H1 (cell line): ENCODE data around the gene TMEM114. TPM values are rescaled to one million over a fixed set of nuclear protein-coding genes. Genes with fewer than 3 reads are reported as not detected.

Experiments
- CTCF ChIA-PET: fragments of 300-600 bp; sonication (Branson Sonifier 250); formaldehyde crosslinking; loops from one replicate; lab custom pipeline; 2021; ENCODE audit not compliant: partially characterized antibody; lab: Charles Lee
- POLR2A ChIA-PET: fragments of 300-600 bp; sonication (Branson Sonifier 250); formaldehyde crosslinking; loops from one replicate; lab custom pipeline; 2021; ENCODE audit warnings: inconsistent platforms; ENCODE audit not compliant: partially characterized antibody; lab: Charles Lee
- DNase-seq, 2 experiments: peaks; one replicate each; pipeline versions ENCODE4 v3.0.0 to v3.0.0-alpha.2; 2010 to 2022; ENCODE audit warnings: low spot score in 2 of 2, low read depth in 1 of 2, mixed read lengths in 1 of 2
- FAIRE-seq: peaks from 2 replicates; lab custom pipeline; 2011; peaks lifted over from hg19 to GRCh38; lab: Jason Lieb, UNC
- H2AFZ ChIP-seq: 2 replicates; pipeline ENCODE4 v1.8.1; 2012; ENCODE audit warnings: low read length, inconsistent platforms
- H2AK5ac ChIP-seq: 2 replicates; pipeline ENCODE4 v1.6.1; 2013; ENCODE audit warnings: low read depth, low read length
- H2BK120ac ChIP-seq: replicated peaks from 2 replicates; pipeline ENCODE3; 2013; ENCODE audit warnings: low read depth, low read length, inconsistent platforms
- H2BK12ac ChIP-seq: 2 replicates; pipeline ENCODE4 v1.6.1; 2013; ENCODE audit warnings: low read depth, low read length
- H2BK15ac ChIP-seq: 2 replicates; pipeline ENCODE4 v1.6.1; 2013; ENCODE audit warnings: low read length
- H2BK20ac ChIP-seq: 2 replicates; pipeline ENCODE4 v1.6.1; 2013; ENCODE audit warnings: low read length
- H2BK5ac ChIP-seq: 2 replicates; pipeline ENCODE4 v1.6.1; 2013; ENCODE audit warnings: low read depth, low read length
- H3K14ac ChIP-seq: 2 replicates; pipeline ENCODE4 v1.6.1; 2013; ENCODE audit warnings: inconsistent platforms; ENCODE audit not compliant: insufficient read length
- H3K18ac ChIP-seq: 2 replicates; pipeline ENCODE4 v1.6.1; 2013; ENCODE audit warnings: low read length; ENCODE audit errors: extremely low read depth
- H3K23ac ChIP-seq: 2 replicates; pipeline ENCODE4 v1.6.1; 2013; ENCODE audit warnings: inconsistent platforms; ENCODE audit not compliant: insufficient read length
- H3K23me2 ChIP-seq: 2 replicates; pipeline ENCODE4 v1.6.1; 2013; ENCODE audit warnings: low read depth, low read length
- H3K27ac ChIP-seq: 2 replicates; pipeline ENCODE4 v1.6.1; 2011; ENCODE audit warnings: low read depth, low read length, inconsistent platforms
- H3K27me3 ChIP-seq, 4 experiments: replicated peaks in 1 of 4; 1 replicate in 1 of 4; 2 replicates in 3 of 4; pipeline versions ENCODE4 v1.6.1 to v1.8.1; 2011 to 2013; ENCODE audit warnings: low read length in 3 of 4, mild to moderate bottlenecking in 3 of 4, inconsistent platforms in 2 of 4, mixed read lengths in 2 of 4, moderate library complexity in 1 of 4; ENCODE audit not compliant: control insufficient read depth in 3 of 4, insufficient read depth in 3 of 4; ENCODE audit errors: extremely low read depth in 1 of 4
- H3K36me3 ChIP-seq, 4 experiments: 2 replicates each; pipeline versions ENCODE4 v1.6.1 to v1.8.1; 2011 to 2013; ENCODE audit warnings: mild to moderate bottlenecking in 4 of 4, low read length in 3 of 4, moderate library complexity in 2 of 4, control low read depth in 1 of 4, inconsistent platforms in 1 of 4; ENCODE audit not compliant: insufficient read depth in 4 of 4, control insufficient read depth in 2 of 4
- H3K4ac ChIP-seq: replicated peaks from 2 replicates; pipeline ENCODE3; 2013; ENCODE audit warnings: low read length, low read depth, mixed read lengths, inconsistent platforms; ENCODE audit not compliant: insufficient read length
- H3K4me1 ChIP-seq, 4 experiments: replicated peaks in 1 of 4; 1 replicate in 1 of 4; 2 replicates in 3 of 4; pipeline versions ENCODE4 v1.6.1 to v1.8.1; 2011 to 2013; ENCODE audit warnings: low read length in 3 of 4, inconsistent platforms in 2 of 4, mixed read lengths in 1 of 4; ENCODE audit not compliant: insufficient read depth in 4 of 4, control insufficient read depth in 3 of 4
- H3K4me2 ChIP-seq, 2 experiments: 2 replicates each; pipeline versions ENCODE4 v1.6.1 to v1.8.1; 2011 to 2013; ENCODE audit warnings: low read depth in 2 of 2, low read length in 2 of 2, control low read depth in 1 of 2, inconsistent platforms in 1 of 2, mild to moderate bottlenecking in 1 of 2; ENCODE audit not compliant: insufficient read depth in 1 of 2
- H3K4me3 ChIP-seq, 4 experiments: fragments of 200-600, 300-600 bp in 1 of 4; sonication (generic), shearing (Covaris generic), sonication (Bioruptor Twin) in 1 of 4; 2 replicates each; pipeline versions ENCODE4 v1.5.1 to v1.8.1; 2011 to 2016; ENCODE audit warnings: low read length in 4 of 4, low read depth in 3 of 4, control low read depth in 2 of 4, inconsistent platforms in 2 of 4, mild to moderate bottlenecking in 2 of 4, mixed read lengths in 1 of 4, moderate library complexity in 1 of 4; ENCODE audit not compliant: insufficient read depth in 2 of 4; ENCODE audit errors: extremely low read depth in 1 of 4
- H3K56ac ChIP-seq: replicated peaks from 2 replicates; pipeline ENCODE3; 2013; ENCODE audit warnings: low read depth, mild to moderate bottlenecking, mixed read lengths, low read length, inconsistent platforms; ENCODE audit not compliant: insufficient read length
- H3K79me1 ChIP-seq: 2 replicates; pipeline ENCODE4 v1.6.1; 2013; ENCODE audit warnings: low read depth, low read length, control low read depth
- H3K79me2 ChIP-seq, 2 experiments: 2 replicates each; pipeline versions ENCODE4 v1.6.1 to v1.8.1; 2012 to 2013; ENCODE audit warnings: low read length in 2 of 2, mild to moderate bottlenecking in 2 of 2, inconsistent platforms in 1 of 2; ENCODE audit not compliant: insufficient read depth in 2 of 2, control insufficient read depth in 1 of 2
- H3K9ac ChIP-seq, 4 experiments: replicated peaks in 1 of 4; 1 replicate in 1 of 4; 2 replicates in 3 of 4; pipeline versions ENCODE4 v1.6.1 to v1.8.1; 2011 to 2013; ENCODE audit warnings: low read depth in 3 of 4, low read length in 3 of 4, control low read depth in 2 of 4, mild to moderate bottlenecking in 2 of 4, moderate library complexity in 2 of 4, inconsistent platforms in 1 of 4; ENCODE audit errors: extremely low read depth in 1 of 4
- H3K9me3 ChIP-seq, 2 experiments: 2 replicates each; pipeline versions ENCODE4 v1.6.1 to v1.8.1; 2012 to 2013; ENCODE audit warnings: mild to moderate bottlenecking in 2 of 2, moderate library complexity in 2 of 2, control low read depth in 1 of 2, inconsistent platforms in 1 of 2, low read depth in 1 of 2, low read length in 1 of 2, mixed read lengths in 1 of 2; ENCODE audit not compliant: insufficient read depth in 2 of 2
- H4K20me1 ChIP-seq, 2 experiments: replicated peaks in 1 of 2; 2 replicates each; pipeline versions ENCODE3 to v1.8.1; 2011 to 2013; ENCODE audit warnings: inconsistent platforms in 2 of 2, low read length in 2 of 2, mild to moderate bottlenecking in 1 of 2; ENCODE audit not compliant: insufficient read depth in 2 of 2, control insufficient read depth in 1 of 2
- H4K5ac ChIP-seq: 2 replicates; pipeline ENCODE4 v1.6.1; 2013; ENCODE audit warnings: low read length, low read depth, mixed read lengths, inconsistent platforms; ENCODE audit not compliant: insufficient read length
- H4K8ac ChIP-seq: 2 replicates; pipeline ENCODE4 v1.8.0; 2013; ENCODE audit warnings: mild to moderate bottlenecking, moderate library complexity, low read length, inconsistent platforms; ENCODE audit not compliant: insufficient read depth; ENCODE audit errors: extremely low read depth
- H4K91ac ChIP-seq: replicated peaks from 2 replicates; pipeline ENCODE3; 2013; ENCODE audit warnings: low read length, mixed read lengths, inconsistent platforms; ENCODE audit not compliant: insufficient read length
- BRCA1 ChIP-seq: IDR thresholded peaks from 2 replicates; pipeline ENCODE4 v1.6.1; 2012; ENCODE audit warnings: low read depth, low read length, improper control_type of control experiment
- CEBPB ChIP-seq: IDR thresholded peaks from 2 replicates; pipeline ENCODE4 v1.6.1; 2012; ENCODE audit warnings: low read depth, low read length
- CREB1 ChIP-seq: IDR thresholded peaks from 2 replicates; pipeline ENCODE4 v1.6.1; 2012; ENCODE audit warnings: inconsistent platforms
- EP300 ChIP-seq, 2 experiments: IDR thresholded peaks; 1 replicate in 1 of 2; 2 replicates in 1 of 2; pipeline ENCODE4 v1.6.1; 2011 to 2012; ENCODE audit warnings: low read depth in 2 of 2, low read length in 2 of 2, mild to moderate bottlenecking in 2 of 2, borderline replicate concordance in 1 of 2, inconsistent platforms in 1 of 2, moderate library complexity in 1 of 2
- GABPA ChIP-seq: IDR thresholded peaks from 2 replicates; pipeline ENCODE4 v1.6.1; 2011; ENCODE audit warnings: mild to moderate bottlenecking, low read length, moderate library complexity, borderline replicate concordance; ENCODE audit not compliant: insufficient read depth
- HDAC6 ChIP-seq: IDR thresholded peaks from one replicate; pipeline ENCODE4 v1.7.1; 2012; ENCODE audit warnings: low read depth, mild to moderate bottlenecking, inconsistent platforms, low read length, moderate library complexity
- KDM4A ChIP-seq: IDR thresholded peaks from one replicate; pipeline ENCODE4 v1.7.1; 2012; ENCODE audit warnings: low read depth, mild to moderate bottlenecking, moderate library complexity, low read length, inconsistent platforms; ENCODE audit not compliant: severe bottlenecking
- NRF1 ChIP-seq: IDR thresholded peaks from 2 replicates; pipeline ENCODE4 v1.6.1; 2011; ENCODE audit warnings: mild to moderate bottlenecking, low read depth, low read length, improper control_type of control experiment
- POLR2AphosphoS5 ChIP-seq: IDR thresholded peaks from 2 replicates; pipeline ENCODE4 v1.6.1; 2011; ENCODE audit warnings: low read depth, low read length
- POU5F1 ChIP-seq: IDR thresholded peaks from 2 replicates; pipeline ENCODE4 v1.6.1; 2011; ENCODE audit warnings: low read depth, mild to moderate bottlenecking, low read length, moderate library complexity
- SIX5 ChIP-seq: IDR thresholded peaks from 2 replicates; pipeline ENCODE4 v1.6.1; 2011; ENCODE audit warnings: mild to moderate bottlenecking, low read depth, low read length
- SP4 ChIP-seq: IDR thresholded peaks from 2 replicates; pipeline ENCODE4 v1.6.1; 2012; ENCODE audit warnings: low read length, inconsistent platforms
- TAF1 ChIP-seq: IDR thresholded peaks from 2 replicates; pipeline ENCODE4 v1.6.1; 2011; ENCODE audit warnings: mild to moderate bottlenecking, low read depth, low read length
- TBP ChIP-seq: IDR thresholded peaks from 2 replicates; pipeline ENCODE4 v1.6.1; 2011; ENCODE audit warnings: low read depth, low read length, improper control_type of control experiment
- TEAD4 ChIP-seq: IDR thresholded peaks from 2 replicates; pipeline ENCODE4 v1.6.1; 2012; ENCODE audit warnings: low read depth, low read length, inconsistent platforms, mixed read lengths
- YY1 ChIP-seq: IDR thresholded peaks from 2 replicates; pipeline ENCODE4 v1.6.1; 2011; ENCODE audit warnings: low read depth, mild to moderate bottlenecking, low read length
- WGBS, 2 experiments: shearing (Covaris generic) in 1 of 2; methylation state at CpG; one replicate each; pipeline versions ENCODE4 v1.1.6 to v1.1.7; 2013 to 2015; ENCODE audit warnings: low lambda C conversion rate in 2 of 2, mixed read lengths in 2 of 2, inconsistent platforms in 1 of 2, low coverage in 1 of 2, missing lambda C conversion rate in 1 of 2; ENCODE audit not compliant: insufficient replicate concordance in 2 of 2, insufficient coverage in 1 of 2, insufficient read length in 1 of 2; ENCODE audit errors: extremely low coverage in 1 of 2, missing lambda C conversion rate in 1 of 2; 5-methylcytosine and 5-hydroxymethylcytosine counted together
- polyA plus RNA-seq, 7 experiments: library from polyadenylated mRNA; depleted of rRNA in 3 of 7; stranded (reverse) in 5 of 7; unstranded in 2 of 7; fragments of >200 nt in 5 of 7; fragments of 200-250 nt in 2 of 7; gene quantifications; 1 replicate in 5 of 7; 2 replicates in 1 of 7; 4 replicates in 1 of 7; pipeline versions ENCODE4 v1.2.1 to v1.2.3, GENCODE V29; 2011 to 2013; ENCODE audit warnings: missing spikeins in 2 of 7, mixed read lengths in 2 of 7
- total RNA-seq: library from RNA; stranded (reverse); fragmentation: NEBNext Ultra II Directional; extraction: Animal tissue kit (Norgen Biotek cat#: 25700); gene quantifications from 2 replicates; pipeline ENCODE4 v1.2.1, GENCODE V29; 2021
- TF ChIP-seq, protein P1 (sequence below): IDR thresholded peaks from 2 replicates; pipeline ENCODE4 v1.6.1; 2012; ENCODE audit warnings: inconsistent platforms

Gene TMEM114
- total and polyA plus RNA-seq, 2 of the 8 experiments (the other 6 are each of a cell fraction or from before 2014, with no cell fraction given): 1.6 to 2.9 TPM

DNA sequence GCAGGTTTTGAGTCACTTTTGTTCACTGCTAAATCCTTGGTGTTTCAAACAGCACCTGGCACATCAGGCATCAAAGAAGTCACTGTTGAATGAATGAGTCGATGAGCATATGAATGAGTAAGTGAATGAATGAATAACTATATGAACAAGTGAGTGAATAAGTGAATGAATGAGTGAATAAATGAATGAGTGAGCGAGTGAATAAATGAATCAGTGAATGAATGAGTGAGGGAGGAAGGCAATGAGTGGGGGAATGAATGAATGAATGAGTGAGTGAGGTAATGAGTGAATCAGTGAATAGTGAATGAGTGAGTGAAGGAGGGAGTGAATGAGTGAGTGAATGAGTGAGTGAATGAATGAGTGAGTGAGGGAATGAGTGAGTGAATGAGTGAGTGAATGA lies 28.8 kb downstream of the TMEM114 start:
- Histone ChIP-seq H3K23me2 (peaks cover 33% of the 10 kb centered on the region; the same call in 1 of the 2 replicates), H2AK5ac (no peak overlapping the region), H3K79me2 (no peaks in the 10 kb centered on the region), H3K9ac (no peak overlapping the region), H3K4ac (no peak overlapping the region), H3K4me3 (no peak overlapping the region), H4K8ac (no peak overlapping the region), H3K14ac (no peak overlapping the region), H3K4me1 (peaks cover 0 to 12% (median 2%) of the 10 kb centered on the region in 4 experiments; a peak in 3 of 7 replicates), H4K5ac (no peak overlapping the region), H3K9me3 (no peaks in the 10 kb centered on the region), H3K56ac (no peak overlapping the region), H2BK20ac (no peak overlapping the region), H2BK5ac (no peak overlapping the region), H2AFZ (no peak overlapping the region), H4K91ac (no peak overlapping the region), H3K27me3 (peaks cover 0 to 3% (median 0%) of the 10 kb centered on the region in 4 experiments; a peak in 3 of 7 replicates), H3K27ac (no peak overlapping the region), H3K4me2 (no peak overlapping the region), H2BK12ac (no peak overlapping the region), H3K79me1 (no peaks in the 10 kb centered on the region), H4K20me1 (no peaks in the 10 kb centered on the region), H3K18ac (no peak overlapping the region), H2BK15ac (no peak overlapping the region), H2BK120ac (no peak overlapping the region), H3K36me3 (no peaks in the 10 kb centered on the region), H3K23ac (no peak overlapping the region)
- ChIA-PET CTCF (no interaction called here), POLR2A (no interaction called here)
- 72% methylated on average over 2 of the region's 2 CpGs; no CpG with 5 or more reads in 1 of the 2 experiments for whole genome bisulfite sequencing, 2 experiments
- FAIRE-seq (no peak), DNase-seq (no peak)
- TF ChIP-seq NRF1: no peak
- TF ChIP-seq CREB1: no peak
- TF ChIP-seq POU5F1: no peak
- TF ChIP-seq SP4: no peak
- TF ChIP-seq CEBPB: no peak
- no peak for TF ChIP-seq SIX5
- TF ChIP-seq, protein P1, sequence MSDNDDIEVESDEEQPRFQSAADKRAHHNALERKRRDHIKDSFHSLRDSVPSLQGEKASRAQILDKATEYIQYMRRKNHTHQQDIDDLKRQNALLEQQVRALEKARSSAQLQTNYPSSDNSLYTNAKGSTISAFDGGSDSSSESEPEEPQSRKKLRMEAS: no peak
- TF ChIP-seq HDAC6: no peak
- no peak for TF ChIP-seq YY1
- TF ChIP-seq TEAD4: no peak
- no peak for TF ChIP-seq TAF1
- TF ChIP-seq TBP: no peak
- no peak for TF ChIP-seq POLR2AphosphoS5
- no peak for TF ChIP-seq EP300 (IDR thresholded peaks at IDR 0.05; ENCODE audit: borderline replicate concordance in 1 of 2, low read depth in 2 of 2, low read length in 2 of 2)
- TF ChIP-seq GABPA: no peak
- no peak for TF ChIP-seq KDM4A
- TF ChIP-seq BRCA1: no peak
